K562 (cell line): Measurements from ENCODE around the gene C19orf47. TPM values are rescaled to one million over a fixed set of nuclear protein-coding genes. Genes with fewer than 3 reads are reported as not detected.

Experiments used
- CBX8 ChIP-seq: fragments of 200-600 bp; sonication (generic); IDR thresholded peaks from 2 replicates; pipeline ENCODE4 v1.6.1; 2012; ENCODE audit warnings: borderline replicate concordance, mixed run types, low read depth, mild to moderate bottlenecking, moderate library complexity, mixed read lengths, low read length, control low read depth, inconsistent platforms; ENCODE audit not compliant: poor library complexity, severe bottlenecking; ENCODE audit errors: extremely low read depth
- ETS2 ChIP-seq: IDR thresholded peaks from 2 replicates; pipeline ENCODE4 v1.6.1; 2016; ENCODE audit warnings: borderline replicate concordance, missing genetic modification characterization, mild to moderate bottlenecking, moderate library complexity, missing compliant biosample characterization; ENCODE audit not compliant: poor library complexity, severe bottlenecking
- MCM7 ChIP-seq, 2 experiments: fragments of 450-650 bp; IDR thresholded peaks; 2 replicates each; pipeline ENCODE4 v1.6.1; 2016 to 2018
- MYNN ChIP-seq, 2 experiments: sonication (generic); formaldehyde crosslinking in 1 of 2; IDR thresholded peaks; 2 replicates each; pipeline versions ENCODE4 v1.5.0 to v1.6.1; 2016 to 2020; ENCODE audit warnings: antibody characterized with exemption in 1 of 2, missing genetic modification reagents in 1 of 2
- POLR2A ChIP-seq: fragments of 450-650 bp; conservative IDR thresholded peaks from 2 replicates; pipeline ENCODE4 v1.6.1; 2016
- RAD21 ChIP-seq, 2 experiments: fragments of 250-450 bp in 1 of 2; fragments of 450-650 bp in 1 of 2; sonication (Bioruptor Pico) in 1 of 2; formaldehyde crosslinking in 1 of 2; IDR thresholded peaks in 1 of 2; conservative IDR thresholded peaks in 1 of 2; 2 replicates each; pipeline versions ENCODE4 v1.4.0 to v1.8.0; 2020 to 2022; ENCODE audit warnings: mild to moderate bottlenecking in 2 of 2, moderate library complexity in 1 of 2
- RB1 ChIP-seq: fragments of 450-650 bp; IDR thresholded peaks from 2 replicates; pipeline ENCODE4 v1.6.1; 2017; ENCODE audit warnings: low read depth, mild to moderate bottlenecking
- RBM14 ChIP-seq: fragments of 200-400 bp; formaldehyde crosslinking; IDR thresholded peaks from 2 replicates; pipeline ENCODE4 v1.6.1; 2018; ENCODE audit warnings: low read depth, mild to moderate bottlenecking, low read length, moderate library complexity, borderline replicate concordance; ENCODE audit not compliant: insufficient read depth
- SIN3A ChIP-seq, 2 experiments: fragments of 150-350 bp in 1 of 2; IDR thresholded peaks; 2 replicates each; pipeline ENCODE4 v1.6.1; 2011 to 2016; ENCODE audit warnings: borderline replicate concordance in 2 of 2, low read depth in 2 of 2, low read length in 2 of 2, mild to moderate bottlenecking in 2 of 2, moderate library complexity in 2 of 2; ENCODE audit not compliant: control insufficient read depth in 1 of 2
- SMARCE1 ChIP-seq: fragments of 450-650 bp; IDR thresholded peaks from 2 replicates; pipeline ENCODE4 v1.7.1; 2016; ENCODE audit warnings: mild to moderate bottlenecking
- SPI1 ChIP-seq: IDR thresholded peaks from 2 replicates; pipeline ENCODE4 v1.6.1; 2011; ENCODE audit warnings: low read depth, low read length, control low read depth, borderline replicate concordance
- TAF9B ChIP-seq: fragments of 450-650 bp; IDR thresholded peaks from 2 replicates; pipeline ENCODE4 v1.6.1; 2018; ENCODE audit warnings: mild to moderate bottlenecking; ENCODE audit not compliant: partially characterized antibody
- TAL1 ChIP-seq: fragments of 450-650 bp; IDR thresholded peaks from 2 replicates; pipeline ENCODE4 v1.6.1; 2016; ENCODE audit warnings: mild to moderate bottlenecking
- TCF7L2 ChIP-seq: fragments of 150-350 bp; IDR thresholded peaks from 2 replicates; pipeline ENCODE4 v1.6.1; 2016; ENCODE audit warnings: low read depth, mild to moderate bottlenecking, low read length, moderate library complexity
- WHSC1 ChIP-seq: IDR thresholded peaks from one replicate; pipeline ENCODE4 v1.6.1; 2012; ENCODE audit warnings: low read length, control low read depth, inconsistent platforms
- ZBTB1 ChIP-seq: sonication (generic); formaldehyde crosslinking; IDR thresholded peaks from 2 replicates; pipeline ENCODE4 v1.8.1; 2023; ENCODE audit warnings: missing genetic modification reagents, low read depth, mild to moderate bottlenecking, borderline replicate concordance
- ZNF3 ChIP-seq: fragments of 250-450 bp; sonication (Bioruptor Pico); IDR thresholded peaks from 2 replicates; pipeline ENCODE4 v1.5.0; 2021; ENCODE audit warnings: mild to moderate bottlenecking, moderate library complexity
- ZSCAN29 ChIP-seq: fragments of 450-650 bp; IDR thresholded peaks from 2 replicates; pipeline ENCODE4 v1.6.1; 2017
- polyA plus RNA-seq, 8 experiments: library from polyadenylated mRNA; depleted of rRNA in 4 of 8; stranded (reverse) in 5 of 8; unstranded in 3 of 8; fragments of >200 nt; fragmentation: Nextera tagmentation in 2 of 8; fragmentation: Illumina TruSeq in 1 of 8; extraction: Ambion mirVana in 2 of 8; extraction: Trizol in 1 of 8; gene quantifications; 2 replicates each; pipeline versions ENCODE4 v1.2.1 to v1.2.3, GENCODE V29; 2011 to 2014; ENCODE audit warnings: inconsistent platforms in 1 of 8, missing spikeins in 1 of 8
- total RNA-seq, 7 experiments: library from RNA; depleted of rRNA in 6 of 7; stranded (reverse); fragments of >200 nt in 6 of 7; fragmentation: Illumina TruSeq in 2 of 7; extraction: Trizol in 2 of 7; gene quantifications; 2 replicates each; pipeline versions ENCODE4 v1.2.1 to v1.2.3, GENCODE V29; 2011 to 2021; ENCODE audit warnings: low replicate concordance in 1 of 7
- TF ChIP-seq, protein P1 (sequence below): fragments of 250-450 bp; sonication (Bioruptor Pico); IDR thresholded peaks from 2 replicates; pipeline ENCODE4 v1.5.0; 2021
- TF ChIP-seq, protein P2 (sequence below): IDR thresholded peaks from 2 replicates; pipeline ENCODE4 v1.6.1; 2011; ENCODE audit not compliant: insufficient read length; ENCODE audit errors: extremely low read depth
- TF ChIP-seq, protein P3 (sequence below): fragments of 450-650 bp; IDR thresholded peaks from 2 replicates; pipeline ENCODE4 v1.6.1; 2016; ENCODE audit warnings: low read depth, mild to moderate bottlenecking, moderate library complexity
- TF ChIP-seq, protein P4 (sequence below): fragments of 450-650 bp; IDR thresholded peaks from 2 replicates; pipeline ENCODE4 v1.6.1; 2016; ENCODE audit warnings: antibody characterized with exemption
- TF ChIP-seq, protein P5 (sequence below): sonication (generic); formaldehyde crosslinking; IDR thresholded peaks from 2 replicates; pipeline ENCODE4 v1.4.0; 2020; ENCODE audit warnings: mild to moderate bottlenecking, missing genetic modification reagents

Gene C19orf47
- total and polyA plus RNA-seq, 9 of the 15 experiments (the other 6 are each of a cell fraction or from before 2014, with no cell fraction given), result 0.08 to 26.1 (median 14.7) TPM

DNA sequence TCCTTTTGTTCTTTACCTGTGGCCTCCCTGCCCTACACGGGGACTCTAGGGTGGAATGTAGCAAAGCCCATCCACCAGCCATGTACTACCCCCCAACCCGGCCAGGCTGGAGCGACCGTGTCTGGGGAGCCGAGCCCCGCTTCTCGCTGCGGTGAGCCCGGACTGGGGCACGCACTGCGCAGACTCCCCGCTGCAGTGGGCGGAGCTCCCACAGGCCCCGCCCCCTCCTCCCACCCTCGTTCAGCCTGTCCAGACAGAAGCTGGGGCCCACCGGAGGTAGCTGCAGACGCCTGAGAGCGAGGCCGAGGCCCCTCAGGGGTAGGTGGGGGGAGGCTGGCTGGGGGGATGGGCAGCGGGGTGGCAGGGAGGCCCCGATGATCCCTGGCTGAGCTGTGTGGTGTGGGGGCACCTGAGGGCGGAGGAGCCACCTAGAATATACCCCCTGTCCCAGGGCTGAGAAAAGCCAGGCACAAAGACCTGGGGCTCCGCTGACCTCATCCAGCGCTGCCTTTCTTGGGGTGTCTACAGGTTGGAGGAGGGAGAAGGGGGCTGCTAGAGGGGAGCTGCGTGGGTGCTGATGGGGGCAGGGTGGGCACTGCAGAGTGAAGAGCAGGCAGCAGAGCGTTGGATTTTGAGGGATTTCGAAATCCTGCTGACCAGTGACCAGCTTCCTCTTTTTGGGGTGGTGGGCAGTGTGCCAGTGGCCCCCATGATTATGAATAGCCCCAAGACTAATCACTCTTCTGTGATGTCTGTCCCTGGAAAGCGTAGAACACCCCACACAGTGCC, 17.6 kb upstream of the C19orf47 start (continued):
- no peak for TF ChIP-seq ZSCAN29
- TF ChIP-seq, protein P1, sequence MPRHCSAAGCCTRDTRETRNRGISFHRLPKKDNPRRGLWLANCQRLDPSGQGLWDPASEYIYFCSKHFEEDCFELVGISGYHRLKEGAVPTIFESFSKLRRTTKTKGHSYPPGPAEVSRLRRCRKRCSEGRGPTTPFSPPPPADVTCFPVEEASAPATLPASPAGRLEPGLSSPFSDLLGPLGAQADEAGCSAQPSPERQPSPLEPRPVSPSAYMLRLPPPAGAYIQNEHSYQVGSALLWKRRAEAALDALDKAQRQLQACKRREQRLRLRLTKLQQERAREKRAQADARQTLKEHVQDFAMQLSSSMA (CRISPR knock-in tag), result no peak
- no peak for TF ChIP-seq MCM7 (IDR thresholded peaks at IDR 0.05)
- peak; percentile 62; the same call in 1 of the 2 replicates for TF ChIP-seq SPI1
- TF ChIP-seq ZNF3 (CRISPR knock-in tag), result no peak
- no peak for TF ChIP-seq TAF9B
- TF ChIP-seq, protein P2, sequence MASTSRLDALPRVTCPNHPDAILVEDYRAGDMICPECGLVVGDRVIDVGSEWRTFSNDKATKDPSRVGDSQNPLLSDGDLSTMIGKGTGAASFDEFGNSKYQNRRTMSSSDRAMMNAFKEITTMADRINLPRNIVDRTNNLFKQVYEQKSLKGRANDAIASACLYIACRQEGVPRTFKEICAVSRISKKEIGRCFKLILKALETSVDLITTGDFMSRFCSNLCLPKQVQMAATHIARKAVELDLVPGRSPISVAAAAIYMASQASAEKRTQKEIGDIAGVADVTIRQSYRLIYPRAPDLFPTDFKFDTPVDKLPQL, result no peak
- no peak for TF ChIP-seq TCF7L2
- no peak for TF ChIP-seq RBM14
- TF ChIP-seq TAL1, result no peak
- TF ChIP-seq SIN3A (IDR thresholded peaks at IDR 0.05; ENCODE audit: borderline replicate concordance in 2 of 2, control insufficient read depth in 1 of 2, low read depth in 2 of 2, low read length in 2 of 2), result no peak
- TF ChIP-seq POLR2A, result peak; percentile 77
- no peak for TF ChIP-seq WHSC1
- TF ChIP-seq, protein P3, sequence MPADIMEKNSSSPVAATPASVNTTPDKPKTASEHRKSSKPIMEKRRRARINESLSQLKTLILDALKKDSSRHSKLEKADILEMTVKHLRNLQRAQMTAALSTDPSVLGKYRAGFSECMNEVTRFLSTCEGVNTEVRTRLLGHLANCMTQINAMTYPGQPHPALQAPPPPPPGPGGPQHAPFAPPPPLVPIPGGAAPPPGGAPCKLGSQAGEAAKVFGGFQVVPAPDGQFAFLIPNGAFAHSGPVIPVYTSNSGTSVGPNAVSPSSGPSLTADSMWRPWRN, result no peak
- TF ChIP-seq ZBTB1 (CRISPR knock-in tag), result no peak
- no peak for TF ChIP-seq CBX8
- TF ChIP-seq, protein P4, sequence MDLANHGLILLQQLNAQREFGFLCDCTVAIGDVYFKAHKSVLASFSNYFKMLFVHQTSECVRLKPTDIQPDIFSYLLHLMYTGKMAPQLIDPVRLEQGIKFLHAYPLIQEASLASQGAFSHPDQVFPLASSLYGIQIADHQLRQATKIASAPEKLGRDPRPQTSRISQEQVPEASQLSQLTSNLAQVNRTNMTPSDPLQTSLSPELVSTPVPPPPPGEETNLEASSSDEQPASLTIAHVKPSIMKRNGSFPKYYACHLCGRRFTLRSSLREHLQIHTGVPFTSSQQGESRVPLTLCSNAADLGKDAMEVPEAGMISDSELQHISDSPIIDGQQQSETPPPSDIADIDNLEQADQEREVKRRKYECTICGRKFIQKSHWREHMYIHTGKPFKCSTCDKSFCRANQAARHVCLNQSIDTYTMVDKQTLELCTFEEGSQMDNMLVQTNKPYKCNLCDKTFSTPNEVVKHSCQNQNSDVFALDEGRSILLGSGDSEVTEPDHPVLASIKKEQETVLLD, result peak; percentile 79
- TF ChIP-seq RB1, result 0 out of 2 replicates have a peak, but pooled peaks have one; percentile 11
- no peak for TF ChIP-seq MYNN (IDR thresholded peaks at IDR 0.05)
- no peak for TF ChIP-seq MYNN (CRISPR knock-in tag; IDR thresholded peaks at IDR 0.05)
- TF ChIP-seq SMARCE1, result no peak
- TF ChIP-seq ETS2, result no peak
- no peak for TF ChIP-seq RAD21 (CRISPR knock-in tag; conservative IDR thresholded peaks at IDR 0.05 in 1 of 2, IDR thresholded peaks at IDR 0.05 in 1 of 2)
- TF ChIP-seq, protein P5, sequence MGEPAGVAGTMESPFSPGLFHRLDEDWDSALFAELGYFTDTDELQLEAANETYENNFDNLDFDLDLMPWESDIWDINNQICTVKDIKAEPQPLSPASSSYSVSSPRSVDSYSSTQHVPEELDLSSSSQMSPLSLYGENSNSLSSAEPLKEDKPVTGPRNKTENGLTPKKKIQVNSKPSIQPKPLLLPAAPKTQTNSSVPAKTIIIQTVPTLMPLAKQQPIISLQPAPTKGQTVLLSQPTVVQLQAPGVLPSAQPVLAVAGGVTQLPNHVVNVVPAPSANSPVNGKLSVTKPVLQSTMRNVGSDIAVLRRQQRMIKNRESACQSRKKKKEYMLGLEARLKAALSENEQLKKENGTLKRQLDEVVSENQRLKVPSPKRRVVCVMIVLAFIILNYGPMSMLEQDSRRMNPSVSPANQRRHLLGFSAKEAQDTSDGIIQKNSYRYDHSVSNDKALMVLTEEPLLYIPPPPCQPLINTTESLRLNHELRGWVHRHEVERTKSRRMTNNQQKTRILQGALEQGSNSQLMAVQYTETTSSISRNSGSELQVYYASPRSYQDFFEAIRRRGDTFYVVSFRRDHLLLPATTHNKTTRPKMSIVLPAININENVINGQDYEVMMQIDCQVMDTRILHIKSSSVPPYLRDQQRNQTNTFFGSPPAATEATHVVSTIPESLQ, result no peak
